CD4-positive, alpha-beta T cell (primary cell): ENCODE data around the gene CEP295NL. TPM values are rescaled to one million over a fixed set of nuclear protein-coding genes. Genes with fewer than 3 reads are reported as not detected.

Experiments
- ATAC-seq: fragments of 200-7000 bp; cut with Tn5 transposase; one replicate; pipeline ENCODE4 v1.10.0; 2022; ENCODE audit warnings: mild to moderate bottlenecking; ENCODE audit not compliant: poor library complexity
- CTCF ChIA-PET: fragments of 350-600 bp; sonication (Branson Sonifier 250); formaldehyde crosslinking; loops from one replicate; lab custom pipeline; 2021; ENCODE audit warnings: antibody characterized with exemption, inconsistent platforms; lab: Charles Lee
- POLR2A ChIA-PET: fragments of 350-600 bp; sonication (Branson Sonifier 250); formaldehyde crosslinking; loops from one replicate; lab custom pipeline; 2021; ENCODE audit warnings: antibody characterized with exemption, inconsistent platforms; lab: Charles Lee
- DNase-seq, 14 experiments: peaks; one replicate each; pipeline ENCODE4 v3.0.0-alpha.2; 2013 to 2020; ENCODE audit warnings: mixed read lengths in 2 of 14
- H3K27ac ChIP-seq, 2 donors: one replicate each; pipeline versions ENCODE4 v1.5.1 to v1.7.0; 2013; ENCODE audit warnings: low read length in 2 of 2, low read depth in 1 of 2, mild to moderate bottlenecking in 1 of 2
- H3K27me3 ChIP-seq, 2 experiments: 1 replicate in 1 of 2; 2 replicates in 1 of 2; pipeline versions ENCODE4 v1.6.1 to v1.7.0; 2013; ENCODE audit warnings: low read length in 2 of 2, control low read depth in 1 of 2, mild to moderate bottlenecking in 1 of 2, moderate library complexity in 1 of 2; ENCODE audit not compliant: insufficient read depth in 2 of 2, control insufficient read depth in 1 of 2
- H3K36me3 ChIP-seq: one replicate; pipeline ENCODE4 v1.6.1; 2013; ENCODE audit warnings: low read length, control low read depth; ENCODE audit not compliant: insufficient read depth
- H3K4me1 ChIP-seq: one replicate; pipeline ENCODE4 v1.6.1; 2013; ENCODE audit warnings: low read length, control low read depth; ENCODE audit not compliant: insufficient read depth
- H3K4me3 ChIP-seq: one replicate; pipeline ENCODE4 v1.5.1; 2013; ENCODE audit warnings: mild to moderate bottlenecking, low read length, moderate library complexity
- H3K9me3 ChIP-seq, 2 experiments: 1 replicate in 1 of 2; 2 replicates in 1 of 2; pipeline versions ENCODE4 v1.6.1 to v1.7.0; 2013; ENCODE audit warnings: low read length in 2 of 2, mild to moderate bottlenecking in 2 of 2, control low read depth in 1 of 2, moderate library complexity in 1 of 2; ENCODE audit not compliant: control insufficient read depth in 1 of 2, insufficient read depth in 1 of 2
- H3K27ac Mint-ChIP-seq: one replicate; pipeline ENCODE4 v1.8.0; 2020; ENCODE audit warnings: mixed read lengths
- H3K27me3 Mint-ChIP-seq: one replicate; pipeline ENCODE4 v1.8.0; 2021; ENCODE audit warnings: mixed read lengths
- H3K36me3 Mint-ChIP-seq: one replicate; pipeline ENCODE4 v1.8.0; 2021; ENCODE audit warnings: low read depth, mixed read lengths
- H3K4me1 Mint-ChIP-seq: one replicate; pipeline ENCODE4 v1.8.0; 2021; ENCODE audit warnings: low read depth, mixed read lengths
- H3K4me3 Mint-ChIP-seq: one replicate; pipeline ENCODE4 v1.8.0; 2020; ENCODE audit warnings: mild to moderate bottlenecking, mixed read lengths
- H3K9me3 Mint-ChIP-seq: one replicate; pipeline ENCODE4 v1.8.0; 2020; ENCODE audit warnings: mixed read lengths
- CTCF ChIP-seq: fragments of 200-600 bp; IDR thresholded peaks from one replicate; pipeline ENCODE4 v1.8.0; 2022; ENCODE audit warnings: antibody characterized with exemption, mild to moderate bottlenecking
- intact Hi-C, 2 experiments: fragments of 100-400 bp; cut with DNase I in 1 of 2; cut with micrococcal nuclease in 1 of 2; formaldehyde crosslinking; loops; one replicate each; pipeline versions ENCODE4 v1.15.1 to v1.9.0; 2023 to 2025; cut with DNase I, micrococcal nuclease
- total RNA-seq, 174 experiments: library from RNA in 2 of 174; stranded (reverse) in 2 of 174; gene quantifications; one replicate each; pipeline ENCODE4 v1.2.3 and lab custom pipeline; 2021 to 2026

The CEP295NL gene
- total RNA-seq, 2 experiments from 2014 or later: 2.6 to 2.7 TPM

DNA sequence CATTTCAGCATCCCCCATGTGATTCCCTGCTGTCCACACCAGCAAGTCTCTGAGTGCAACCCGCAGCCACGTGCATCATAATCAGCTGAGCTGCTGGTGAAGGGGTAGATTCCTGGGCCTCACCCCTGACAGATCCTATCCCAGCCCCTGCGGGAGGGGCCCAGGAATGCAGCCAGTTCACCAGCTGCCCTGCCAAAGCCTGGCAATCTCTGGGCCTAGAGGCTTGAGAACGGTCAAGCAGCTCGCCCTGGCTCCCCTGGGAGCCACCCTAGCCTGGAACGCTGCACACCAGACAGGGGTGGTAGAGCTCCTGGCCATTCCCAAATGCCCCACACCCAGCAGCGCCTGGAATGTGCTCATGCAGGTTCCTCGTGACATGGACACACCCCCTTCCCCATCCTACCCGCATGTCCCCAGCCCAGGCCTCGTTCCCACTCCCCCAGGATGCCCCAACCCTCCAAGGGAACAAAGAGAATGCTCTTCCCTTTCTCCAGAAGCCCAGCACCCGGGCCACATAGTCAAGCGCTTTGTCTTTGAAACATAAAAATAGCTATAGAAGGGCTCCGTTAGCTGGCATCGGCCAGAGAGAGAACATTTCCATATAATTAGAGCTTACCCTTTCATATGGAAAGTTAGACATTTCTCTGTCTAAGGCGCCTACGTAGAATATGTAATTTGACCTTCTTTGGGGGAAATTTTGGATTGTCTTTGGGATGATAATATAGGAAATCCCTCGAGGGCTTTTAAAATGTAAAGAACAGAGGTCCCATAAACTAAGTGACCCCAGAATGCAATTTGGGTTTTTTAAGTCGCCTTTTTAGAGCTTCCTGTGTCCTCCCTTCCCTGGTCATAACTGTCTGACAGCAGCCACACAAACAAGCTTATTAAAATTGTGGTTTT lies 3.4 kb downstream of the CEP295NL start:
- Histone ChIP-seq H3K4me3 (no peak overlapping the region), H3K27ac (no peak overlapping the region), H3K9me3 (no peaks in the 10 kb centered on the region), H3K36me3 (no peaks in the 10 kb centered on the region), H3K27me3 (no peaks in the 10 kb centered on the region), H3K4me1 (peaks cover 5% of the 10 kb centered on the region)
- no peak overlapping the region for H3K27ac Mint-ChIP-seq
- no peaks in the 10 kb centered on the region for H3K9me3 Mint-ChIP-seq
- H3K27me3 Mint-ChIP-seq: no peaks in the 10 kb centered on the region
- CTCF ChIA-PET: no interaction called here
- ATAC-seq (no peak), DNase-seq (no peak)
- peaks cover 5% of the 10 kb centered on the region for H3K4me1 Mint-ChIP-seq
- intact Hi-C loops: no loop called here
- POLR2A ChIA-PET: no interaction called here
- H3K36me3 Mint-ChIP-seq: no peaks in the 10 kb centered on the region
- TF ChIP-seq CTCF: no peak
- no peak overlapping the region for H3K4me3 Mint-ChIP-seq

- Mint-ChIP-seq H3K4me1 (peaks cover 5% of the 10 kb centered on the region), H3K4me3 (no peak overlapping the region), H3K27me3 (no peaks in the 10 kb centered on the region), H3K36me3 (no peaks in the 10 kb centered on the region), H3K9me3 (no peaks in the 10 kb centered on the region), H3K27ac (no peak overlapping the region)
- CTCF ChIA-PET: no interaction called here
- no peak for DNase-seq
- Histone ChIP-seq H3K27me3 (no peaks in the 10 kb centered on the region), H3K9me3 (no peaks in the 10 kb centered on the region), H3K4me1 (peaks cover 5% of the 10 kb centered on the region), H3K27ac (no peak overlapping the region), H3K36me3 (no peaks in the 10 kb centered on the region), H3K4me3 (no peak overlapping the region)
- ATAC-seq: no peak
- intact Hi-C loops: no loop called here
- POLR2A ChIA-PET: no interaction called here
- TF ChIP-seq CTCF: no peak
Measured at GRCh38 chr17:78898947-78899346, 4.1 kb downstream of the CEP295NL start.

- Histone ChIP-seq H3K27ac (no peak overlapping the region), H3K36me3 (no peaks in the 10 kb centered on the region), H3K4me1 (peaks cover 1% of the 10 kb centered on the region), H3K9me3 (no peaks in the 10 kb centered on the region), H3K27me3 (no peaks in the 10 kb centered on the region), H3K4me3 (no peak overlapping the region)
- Mint-ChIP-seq H3K9me3 (no peaks in the 10 kb centered on the region), H3K27ac (no peak overlapping the region), H3K36me3 (no peaks in the 10 kb centered on the region), H3K4me1 (no peaks in the 10 kb centered on the region), H3K4me3 (no peak overlapping the region), H3K27me3 (no peaks in the 10 kb centered on the region)
- ChIA-PET POLR2A (no interaction called here), CTCF (no interaction called here)
- ATAC-seq: no peak
- TF ChIP-seq CTCF: no peak
- intact Hi-C loops: no loop called here
- DNase-seq: no peak
Measured at GRCh38 chr17:78898075-78898836, 4.7 kb downstream of the CEP295NL start.
